Activated CD8-positive, alpha-beta T cell treated with anti-CD3 and anti-CD28 coated beads for 36 hours (primary cell): Measurements from ENCODE around the gene ICOS. TPM values are rescaled to one million over a fixed set of nuclear protein-coding genes. Genes with fewer than 3 reads are reported as not detected.

Experiments used
- ATAC-seq: fragments of 200-7000 bp; cut with Tn5 transposase; one replicate; pipeline ENCODE4 v1.10.0; 2021; ENCODE audit warnings: mild to moderate bottlenecking, moderate library complexity
- CTCF ChIA-PET: fragments of 350-600 bp; sonication (Branson Sonifier 250); formaldehyde crosslinking; loops from one replicate; lab custom pipeline; 2021; ENCODE audit warnings: antibody characterized with exemption; lab: Charles Lee
- POLR2A ChIA-PET: fragments of 350-600 bp; sonication (Branson Sonifier 250); formaldehyde crosslinking; loops from one replicate; lab custom pipeline; 2021; ENCODE audit warnings: antibody characterized with exemption; lab: Charles Lee
- DNase-seq: peaks from one replicate; pipeline ENCODE4 v3.0.0-alpha.2; 2020
- H3K27ac Mint-ChIP-seq: one replicate; pipeline ENCODE4 v1.8.0; 2021; ENCODE audit warnings: mild to moderate bottlenecking, mixed read lengths
- H3K27me3 Mint-ChIP-seq: one replicate; pipeline ENCODE4 v1.8.0; 2021; ENCODE audit warnings: mixed read lengths
- H3K36me3 Mint-ChIP-seq: one replicate; pipeline ENCODE4 v1.8.0; 2021; ENCODE audit warnings: low read depth, mixed read lengths
- H3K4me1 Mint-ChIP-seq: one replicate; pipeline ENCODE4 v1.8.0; 2021; ENCODE audit warnings: low read depth, mixed read lengths
- H3K4me3 Mint-ChIP-seq: one replicate; pipeline ENCODE4 v1.8.0; 2021; ENCODE audit warnings: mild to moderate bottlenecking, moderate library complexity, mixed read lengths
- H3K9me3 Mint-ChIP-seq: one replicate; pipeline ENCODE4 v1.8.0; 2021; ENCODE audit warnings: mixed read lengths
- CTCF ChIP-seq: fragments of 200-600 bp; IDR thresholded peaks from one replicate; pipeline ENCODE4 v1.8.0; 2022; ENCODE audit warnings: antibody characterized with exemption, mild to moderate bottlenecking
- intact Hi-C: fragments of 100-400 bp; cut with micrococcal nuclease; formaldehyde crosslinking; loops from one replicate; pipeline ENCODE4 v1.10.0; 2022
- total RNA-seq, 2 experiments: library from RNA; stranded (reverse); gene quantifications; one replicate each; pipeline ENCODE4 v1.2.3, GENCODE V29; 2021

ICOS gene
- total RNA-seq, 2 experiments from 2014 or later, result 55.0 to 55.6 TPM

GRCh38 chr2:204000446-204000845 lies 63.9 kb downstream of the ICOS start:
- no peaks in the 10 kb centered on the region for H3K27me3 Mint-ChIP-seq
- intact Hi-C loops, result no loop called here
- H3K9me3 Mint-ChIP-seq, result peaks cover 8% of the 10 kb centered on the region
- no peak for ATAC-seq
- DNase-seq, result no peak
- H3K4me1 Mint-ChIP-seq, result peaks cover 83% of the 10 kb centered on the region
- TF ChIP-seq CTCF, result no peak
- no peak overlapping the region for H3K4me3 Mint-ChIP-seq
- CTCF ChIA-PET, result interaction anchor here (1.7 kb wide), 1 partner anchor 71 kb away, joined by 6 read pairs; no protein-coding TSS in a partner anchor
- H3K27ac Mint-ChIP-seq, result no peak overlapping the region
- H3K36me3 Mint-ChIP-seq, result peaks cover 7% of the 10 kb centered on the region
- POLR2A ChIA-PET, result interaction anchor here (1.1 to 1.5 kb wide), 4 partner anchors 14 to 56 kb away, joined by 3 to 5 read pairs (median 4); no protein-coding TSS in a partner anchor

DNA sequence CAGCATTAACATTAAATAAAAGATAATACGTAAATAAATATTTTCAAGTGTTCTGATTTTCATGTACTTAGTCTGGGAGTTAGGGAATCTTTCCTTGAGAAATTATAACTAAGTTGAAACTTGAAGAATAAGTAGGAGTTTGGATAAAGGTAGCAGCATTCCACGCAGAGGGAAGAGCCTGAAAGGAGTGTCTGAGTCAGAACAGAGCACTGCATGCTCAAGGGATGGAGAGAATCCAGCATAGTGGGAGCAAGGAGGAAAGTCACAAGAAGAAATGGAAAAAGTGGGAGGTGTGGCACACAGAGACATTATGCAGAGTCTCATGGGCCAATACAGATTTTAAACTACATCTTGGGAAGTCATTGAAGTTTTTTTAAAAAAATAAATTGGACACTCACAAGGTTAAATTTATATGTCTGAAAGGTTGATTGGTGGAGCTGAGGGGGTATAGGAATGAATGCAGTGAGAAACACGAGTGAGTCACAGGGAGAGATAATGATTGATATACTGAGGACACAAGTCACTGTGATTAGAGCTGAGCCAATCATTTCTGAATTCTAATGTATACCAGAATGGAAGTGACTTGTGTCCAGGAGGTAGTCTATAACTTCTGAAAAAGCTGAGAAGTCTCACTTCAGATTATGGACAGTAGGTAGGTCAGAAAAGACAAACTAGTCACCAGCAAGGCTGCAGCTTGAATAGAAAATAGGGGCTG lies 66.9 kb downstream of the ICOS start:
- H3K4me3 Mint-ChIP-seq, result no peak overlapping the region
- TF ChIP-seq CTCF, result no peak

GRCh38 chr2:204004912-204005311 lies 68.3 kb downstream of the ICOS start:
- Mint-ChIP-seq H3K27ac (peak overlapping the region; percentile 87), H3K9me3 (peaks cover 25% of the 10 kb centered on the region), H3K4me3 (no peak overlapping the region), H3K36me3 (peaks cover 23% of the 10 kb centered on the region), H3K4me1 (peaks cover 81% of the 10 kb centered on the region), H3K27me3 (no peaks in the 10 kb centered on the region)
- TF ChIP-seq CTCF, result no peak
- DNase-seq (no peak), ATAC-seq (peak; percentile 55)
- POLR2A ChIA-PET, result interaction anchor here (1.0 to 2.6 kb wide), 3 partner anchors 12 to 67 kb away, joined by 5 to 14 read pairs (median 11); partner anchors contain the start of gene ICOS
- CTCF ChIA-PET, result interaction anchor here (1.1 to 1.8 kb wide), 2 partner anchors 9 to 70 kb away, joined by 3 to 18 read pairs; no protein-coding TSS in a partner anchor
- intact Hi-C loops, result loop anchor here (5.0 kb wide), 1 partner anchor 68 kb away; the partner anchor contains the start of gene ICOS

More for the DNA sequence above, 66.9 kb downstream of the ICOS start:
- CTCF ChIA-PET, result no interaction called here
- no peak for DNase-seq
- peaks cover 25% of the 10 kb centered on the region for H3K9me3 Mint-ChIP-seq
- H3K36me3 Mint-ChIP-seq, result peaks cover 23% of the 10 kb centered on the region
- H3K4me1 Mint-ChIP-seq, result peaks cover 93% of the 10 kb centered on the region
- POLR2A ChIA-PET, result interaction anchor here (0.6 to 1.1 kb wide), 5 partner anchors 13 to 127 kb away, joined by 3 read pairs; no protein-coding TSS in a partner anchor
- no peak for ATAC-seq
- H3K27ac Mint-ChIP-seq, result no peak overlapping the region
- H3K27me3 Mint-ChIP-seq, result no peaks in the 10 kb centered on the region
- intact Hi-C loops, result no loop called here

DNA sequence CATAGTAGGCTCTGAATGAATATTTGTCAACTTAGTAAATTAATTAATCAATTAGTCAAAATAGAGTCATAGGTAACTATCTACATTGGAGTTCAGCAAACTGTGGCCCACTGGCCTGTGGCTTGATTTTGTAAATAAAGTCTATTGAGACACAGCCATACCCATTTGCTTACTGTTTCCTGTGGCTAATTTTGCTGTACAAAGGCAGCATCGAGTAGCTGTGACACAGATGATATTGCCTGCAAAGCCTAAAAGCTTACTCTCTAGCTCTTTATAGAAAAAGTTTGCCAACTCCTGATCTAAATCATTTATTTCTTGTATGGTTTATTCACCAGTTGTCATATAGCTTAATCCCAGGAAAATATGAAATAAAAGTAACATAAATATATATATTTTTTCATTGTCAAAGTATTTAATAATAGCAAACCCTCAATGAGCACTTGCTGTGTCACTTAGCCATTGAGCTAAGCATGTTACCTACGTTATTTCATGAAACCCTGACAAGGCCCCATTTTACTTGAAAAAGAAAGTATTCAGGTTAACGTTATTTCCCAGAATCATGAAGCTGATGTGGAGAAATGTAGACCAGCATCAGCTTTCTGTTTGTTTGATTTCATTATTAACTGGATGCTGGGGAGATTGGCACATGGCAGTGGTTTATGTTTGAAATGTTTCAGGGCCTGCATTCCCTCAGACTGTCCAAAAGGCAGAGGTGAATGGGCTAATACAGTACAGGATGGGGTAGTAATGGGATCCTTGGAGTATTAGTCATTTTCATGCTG lies 69.6 kb downstream of the ICOS start:
- TF ChIP-seq CTCF, result no peak
- Mint-ChIP-seq H3K27ac (peak overlapping the region; percentile 92), H3K4me3 (no peak overlapping the region), H3K4me1 (peaks cover 80% of the 10 kb centered on the region), H3K36me3 (peaks cover 23% of the 10 kb centered on the region), H3K9me3 (peaks cover 25% of the 10 kb centered on the region), H3K27me3 (no peaks in the 10 kb centered on the region)
- ATAC-seq (peak; percentile 68), DNase-seq (no peak)
- CTCF ChIA-PET, result interaction anchor here (0.7 to 1.8 kb wide), 8 partner anchors 9 to 71 kb away, joined by 3 to 18 read pairs (median 3); no protein-coding TSS in a partner anchor
- POLR2A ChIA-PET, result interaction anchor here (0.7 to 2.6 kb wide), 10 partner anchors 8 to 269 kb away, joined by 3 to 14 read pairs (median 5); partner anchors contain the start of gene ICOS
- intact Hi-C loops, result loop anchor here (5.0 kb wide), 1 partner anchor 69 kb away; the partner anchor contains the start of gene ICOS
